SK-MEL-5 (cell line): ENCODE measurements around the gene SETD1A. TPM values are rescaled to one million over a fixed set of nuclear protein-coding genes. Genes with fewer than 3 reads are reported as not detected.

ENCODE experiments used
- DNase-seq: peaks from one replicate; pipeline ENCODE4 v3.0.0-alpha.2; 2016; ENCODE audit warnings: low read depth, low spot score
- in situ Hi-C: cut with HindIII; loops from 2 replicates; pipeline ENCODE4 v1.10.0; 2016; ENCODE audit warnings: low sequenced_read_pairs, high pct_unique_total_duplicates, low pct_unique_long_range_greater_than_20kb
- total RNA-seq: library from RNA; depleted of rRNA; stranded (reverse); fragments of >200 nt; shearing (Covaris generic); gene quantifications from 2 replicates; pipeline ENCODE4 v1.2.3, GENCODE V29; 2014

Gene SETD1A
- total RNA-seq, 1 experiment from 2014 or later = 4.0 TPM

GRCh38 chr16:30986129-30986991, 28.8 kb downstream of the SETD1A start:
- in situ Hi-C loops = no loop called here
- no peak for DNase-seq

DNA sequence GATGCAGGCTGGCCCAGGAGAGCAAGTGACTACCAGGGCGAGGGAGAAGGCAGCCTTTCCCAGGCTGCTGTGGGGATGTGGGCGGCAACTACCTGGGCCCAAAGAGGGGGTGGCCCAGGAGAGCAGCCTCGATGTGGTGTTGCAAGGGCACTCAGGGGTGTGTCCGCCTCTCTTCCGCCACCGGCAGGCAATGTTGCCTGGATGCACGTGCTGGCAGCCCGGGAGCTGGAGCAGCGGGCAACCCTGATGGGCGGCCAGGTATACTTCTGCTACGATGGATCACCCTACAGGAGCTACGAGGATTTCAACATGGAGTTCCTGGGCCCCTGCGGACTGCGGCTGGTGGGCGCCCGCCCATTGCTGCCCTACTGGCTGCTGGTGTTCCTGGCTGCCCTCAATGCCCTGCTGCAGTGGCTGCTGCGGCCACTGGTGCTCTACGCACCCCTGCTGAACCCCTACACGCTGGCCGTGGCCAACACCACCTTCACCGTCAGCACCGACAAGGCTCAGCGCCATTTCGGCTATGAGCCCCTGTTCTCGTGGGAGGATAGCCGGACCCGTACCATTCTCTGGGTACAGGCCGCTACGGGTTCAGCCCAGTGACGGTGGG, 30.1 kb downstream of the SETD1A start:
- no peak for DNase-seq
- in situ Hi-C loops = no loop called here

GRCh38 chr16:30989469-30990047, 32.0 kb downstream of the SETD1A start:
- in situ Hi-C loops = no loop called here
- DNase-seq = no peak

DNA sequence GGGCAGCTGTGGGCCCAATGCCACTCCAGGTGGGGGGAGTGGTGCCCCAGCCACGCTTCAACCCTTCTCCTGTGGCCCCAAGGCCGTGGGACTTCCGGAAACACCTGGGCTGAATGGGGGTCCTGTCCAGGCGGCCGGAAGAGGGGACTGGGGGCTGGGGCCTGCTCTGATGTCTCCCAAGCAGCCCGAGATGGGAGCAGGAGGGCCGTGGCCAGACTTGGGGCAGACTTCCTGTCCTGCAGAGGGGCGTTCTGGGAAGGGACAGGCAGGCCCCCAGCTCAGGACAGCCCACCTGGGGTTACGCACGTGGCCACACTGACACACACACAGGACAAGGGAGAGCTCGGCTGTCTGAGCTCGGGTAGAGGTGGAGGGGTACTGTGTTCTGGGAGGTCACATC, 32.6 kb downstream of the SETD1A start:
- in situ Hi-C loops = no loop called here
- DNase-seq = no peak

DNA sequence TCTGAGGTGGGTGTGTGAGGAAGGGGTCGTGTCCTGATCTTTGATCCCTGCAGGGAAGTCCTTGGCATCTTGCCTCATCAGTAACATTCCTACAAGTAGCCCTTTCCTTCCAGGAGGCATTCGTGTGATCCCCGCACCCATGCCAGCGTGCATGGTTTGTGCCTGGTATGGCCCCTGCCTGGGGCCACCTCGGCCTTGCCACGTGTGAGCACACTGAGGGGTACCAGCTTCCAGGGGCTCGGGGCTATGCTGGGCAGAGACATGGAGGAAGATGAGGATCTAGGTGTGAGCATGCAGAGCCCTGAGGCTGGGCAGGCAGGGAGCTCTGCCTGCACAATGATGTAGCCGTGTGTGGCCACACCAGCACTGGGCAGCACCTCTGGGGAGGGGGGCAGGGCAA, 33.5 kb downstream of the SETD1A start:
- DNase-seq = no peak
- in situ Hi-C loops = no loop called here

DNA sequence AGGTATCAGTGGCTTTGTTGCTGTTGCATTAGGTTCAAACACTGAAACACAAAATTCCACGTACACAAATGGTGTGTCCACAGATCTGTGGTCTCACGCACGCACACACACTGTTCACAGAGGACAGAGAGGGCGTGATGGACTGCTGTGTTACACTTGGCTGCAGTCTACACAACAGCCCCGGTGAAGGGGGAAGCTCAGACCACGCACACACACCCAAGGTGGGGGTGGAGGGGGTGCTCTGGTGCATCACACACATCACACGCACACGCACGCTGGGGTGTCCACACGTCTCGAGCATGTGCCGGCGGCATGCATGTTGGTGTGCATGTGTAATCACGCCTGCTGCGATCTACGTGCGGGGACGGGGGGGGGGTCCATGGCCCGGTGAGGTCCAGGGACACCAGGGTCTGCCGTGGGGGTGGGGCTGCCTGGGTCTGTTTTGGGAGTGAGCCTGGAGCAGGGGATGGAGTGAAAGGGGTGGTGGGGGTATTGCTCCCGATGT, 34.8 kb downstream of the SETD1A start:
- in situ Hi-C loops = no loop called here
- DNase-seq = no peak

GRCh38 chr16:30992931-30993816, 35.6 kb downstream of the SETD1A start:
- in situ Hi-C loops = no loop called here
- DNase-seq = no peak

GRCh38 chr16:30995927-30996323, 38.4 kb downstream of the SETD1A start:
- no peak for DNase-seq
- in situ Hi-C loops = no loop called here

DNA sequence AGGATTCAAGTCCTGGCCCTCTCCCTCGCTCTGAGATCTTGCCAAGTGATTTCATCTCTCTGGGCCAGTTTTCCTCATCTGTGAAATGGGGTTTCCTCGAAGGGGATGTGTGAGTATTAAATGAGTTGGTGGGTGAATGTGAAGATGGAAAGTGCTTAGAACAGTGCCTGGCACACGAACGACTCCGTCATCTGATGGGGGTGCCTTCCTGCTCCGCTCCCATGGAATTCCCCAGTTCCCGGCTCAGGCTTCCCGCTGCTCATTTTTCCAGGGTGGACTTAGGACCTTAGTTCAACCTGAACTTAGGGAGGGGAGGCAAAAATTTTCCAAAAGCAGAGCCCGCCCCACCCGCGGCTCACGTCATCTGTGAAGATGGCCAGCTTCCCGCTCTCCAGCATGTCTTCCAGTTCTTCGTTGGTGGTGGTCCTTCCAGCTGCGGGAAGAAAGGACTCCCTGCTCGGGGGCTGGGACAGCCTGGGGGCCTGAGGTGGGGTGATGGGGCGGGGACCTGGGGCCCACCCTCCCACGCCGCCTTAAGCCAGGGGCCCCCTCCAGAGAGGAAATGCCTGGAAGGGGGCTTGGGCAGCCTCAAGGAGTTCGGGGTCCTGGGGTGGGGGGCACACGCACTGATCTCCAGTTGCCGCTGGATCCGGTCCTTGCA, 38.9 kb downstream of the SETD1A start:
- no peak for DNase-seq
- in situ Hi-C loops = no loop called here

- in situ Hi-C loops = no loop called here
- peak; percentile 56 for DNase-seq
Measured at GRCh38 chr16:30996985-30997724, 39.6 kb downstream of the SETD1A start.

- DNase-seq = peak; percentile 15
- in situ Hi-C loops = no loop called here
Measured at GRCh38 chr16:30997725-30998711, 40.5 kb downstream of the SETD1A start.

- no peak for DNase-seq
Measured at GRCh38 chr16:30998852-30999761, 41.6 kb downstream of the SETD1A start.

DNA sequence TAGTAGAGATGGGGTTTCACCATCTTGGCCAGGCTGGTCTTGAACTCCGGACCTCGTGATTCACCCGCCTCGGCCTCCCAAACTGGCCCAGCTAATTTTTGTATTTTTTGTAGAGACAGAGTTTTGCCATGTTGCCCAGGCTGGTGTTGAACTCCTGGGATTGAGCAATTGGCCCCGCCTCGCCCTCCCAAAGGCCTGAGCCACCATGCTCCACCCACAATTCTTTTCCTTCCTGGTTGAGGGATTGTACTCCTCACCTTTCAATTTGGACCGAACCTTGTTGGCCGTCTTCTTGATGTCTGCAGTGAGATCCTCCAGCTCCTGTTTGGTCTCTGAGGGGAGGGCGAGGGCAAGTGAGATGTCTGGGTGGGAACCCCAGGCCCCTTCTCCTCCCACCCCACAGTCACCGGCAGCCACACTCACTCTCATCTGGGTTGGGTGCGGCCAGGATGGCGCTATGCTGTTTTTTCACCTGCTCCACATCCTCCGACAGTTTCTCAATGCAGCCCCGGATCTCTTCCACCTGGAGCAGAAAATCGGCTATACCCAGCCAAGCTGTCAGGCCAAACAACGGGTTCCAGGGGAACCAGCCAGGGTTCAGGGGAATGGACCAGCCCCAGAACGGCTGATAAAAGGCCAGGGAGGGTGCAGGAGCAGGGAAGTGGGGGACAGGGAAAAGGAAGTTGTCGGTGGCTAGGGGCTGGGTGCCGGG, 43.3 kb downstream of the SETD1A start:
- in situ Hi-C loops = no loop called here

More at GRCh38 chr16:30998852-30999761, 41.6 kb downstream of the SETD1A start:
- in situ Hi-C loops = no loop called here

More for the DNA sequence above, 43.3 kb downstream of the SETD1A start:
- no peak for DNase-seq
